Measurements from ENCODE around the gene RBPJL. TPM values are rescaled to one million over a fixed set of nuclear protein-coding genes. Genes with fewer than 3 reads are reported as not detected.

Gene RBPJL
- total and polyA plus RNA-seq, 4 donors, result not detected

DNA sequence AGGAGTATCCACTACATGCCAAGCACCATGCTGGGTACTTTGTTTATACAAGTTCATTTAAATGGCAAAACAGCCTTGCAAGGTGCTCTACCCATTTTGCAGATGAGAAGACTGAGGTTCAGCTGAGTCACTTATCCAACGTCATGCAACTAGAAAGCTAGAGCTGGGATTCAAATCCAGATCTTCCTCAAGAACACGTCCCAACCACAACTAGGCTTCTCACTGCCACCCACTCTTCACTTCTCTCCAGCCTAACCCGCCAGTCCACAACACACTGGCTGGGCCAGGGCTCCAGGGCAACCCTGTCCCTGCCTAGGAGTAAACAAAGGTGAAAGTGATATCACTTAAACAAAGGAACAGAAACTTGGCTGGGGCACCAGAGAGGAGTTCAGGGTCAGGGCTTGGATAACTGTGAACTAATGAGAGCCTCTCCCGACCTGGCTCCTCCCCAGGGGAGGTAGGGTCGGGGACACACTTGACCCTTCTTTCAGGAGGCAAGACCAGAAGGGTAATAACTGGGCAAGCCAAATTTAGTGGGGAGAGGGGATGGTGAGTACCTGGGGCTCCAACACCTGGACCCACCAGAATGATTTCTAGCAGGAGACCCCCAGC, 33.7 kb downstream of the RBPJL start (continued):
- TF ChIP-seq CTCF (IDR thresholded peaks at IDR 0.05; ENCODE audit: low read depth, low read length, missing input control) (no peak), SP1 (IDR thresholded peaks at IDR 0.05) (peak; percentile 92), EGR1 (IDR thresholded peaks at IDR 0.05; ENCODE audit: low read depth in 2 of 2) (peak; percentile 28 to 31)

GRCh38 chr20:45340951-45341350, 34.3 kb downstream of the RBPJL start:
- H3K4me3 ChIP-seq (ENCODE audit: low read depth in 1 of 3, low read length in 3 of 3), result no peak overlapping the region
- no peaks in the 10 kb centered on the region for H3K27me3 ChIP-seq (ENCODE audit: control insufficient read depth in 4 of 4, insufficient read depth in 4 of 4, low read length in 3 of 4)
- peak overlapping the region; percentile 81 to 97 for H3K27ac ChIP-seq (ENCODE audit: low read depth in 1 of 2, low read length in 2 of 2)
- H3K36me3 ChIP-seq (ENCODE audit: control insufficient read depth in 4 of 4, insufficient read depth in 3 of 4, low read depth in 1 of 4, low read length in 3 of 4), result peaks cover 0 to 13% (median under 1%) of the 10 kb centered on the region in 4 donors
- H3K4me1 ChIP-seq (ENCODE audit: control insufficient read depth in 4 of 4, insufficient read depth in 4 of 4, low read length in 3 of 4), result peaks cover 23 to 82% (median 53%) of the 10 kb centered on the region in 4 donors
- TF ChIP-seq HNF4G (IDR thresholded peaks at IDR 0.05) (no peak), HNF4A (conservative IDR thresholded peaks at IDR 0.05) (no peak), FOXA1 (IDR thresholded peaks at IDR 0.05) (no peak), GABPA (IDR thresholded peaks at IDR 0.05 in 1 of 2, conservative IDR thresholded peaks at IDR 0.05 in 1 of 2) (no peak), TAF1 (conservative IDR thresholded peaks at IDR 0.05) (no peak), JUND (IDR thresholded peaks at IDR 0.05) (no peak), CTCF (IDR thresholded peaks at IDR 0.05; ENCODE audit: low read depth, low read length, missing input control) (no peak), RAD21 (IDR thresholded peaks at IDR 0.05) (no peak), YY1 (IDR thresholded peaks at IDR 0.05) (no peak), EGR1 (IDR thresholded peaks at IDR 0.05; ENCODE audit: low read depth in 2 of 2) (no peak), REST (IDR thresholded peaks at IDR 0.05) (no peak), SP1 (IDR thresholded peaks at IDR 0.05) (no peak), NR2F2 (IDR thresholded peaks at IDR 0.05) (no peak), RXRA (IDR thresholded peaks at IDR 0.05) (no peak), FOXA2 (IDR thresholded peaks at IDR 0.05) (no peak)
- TF ChIP-seq, protein P1, sequence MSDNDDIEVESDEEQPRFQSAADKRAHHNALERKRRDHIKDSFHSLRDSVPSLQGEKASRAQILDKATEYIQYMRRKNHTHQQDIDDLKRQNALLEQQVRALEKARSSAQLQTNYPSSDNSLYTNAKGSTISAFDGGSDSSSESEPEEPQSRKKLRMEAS (IDR thresholded peaks at IDR 0.05), result no peak
- TF ChIP-seq, protein P2, sequence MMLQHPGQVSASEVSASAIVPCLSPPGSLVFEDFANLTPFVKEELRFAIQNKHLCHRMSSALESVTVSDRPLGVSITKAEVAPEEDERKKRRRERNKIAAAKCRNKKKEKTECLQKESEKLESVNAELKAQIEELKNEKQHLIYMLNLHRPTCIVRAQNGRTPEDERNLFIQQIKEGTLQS (IDR thresholded peaks at IDR 0.05), result no peak
- TF ChIP-seq, protein P3, sequence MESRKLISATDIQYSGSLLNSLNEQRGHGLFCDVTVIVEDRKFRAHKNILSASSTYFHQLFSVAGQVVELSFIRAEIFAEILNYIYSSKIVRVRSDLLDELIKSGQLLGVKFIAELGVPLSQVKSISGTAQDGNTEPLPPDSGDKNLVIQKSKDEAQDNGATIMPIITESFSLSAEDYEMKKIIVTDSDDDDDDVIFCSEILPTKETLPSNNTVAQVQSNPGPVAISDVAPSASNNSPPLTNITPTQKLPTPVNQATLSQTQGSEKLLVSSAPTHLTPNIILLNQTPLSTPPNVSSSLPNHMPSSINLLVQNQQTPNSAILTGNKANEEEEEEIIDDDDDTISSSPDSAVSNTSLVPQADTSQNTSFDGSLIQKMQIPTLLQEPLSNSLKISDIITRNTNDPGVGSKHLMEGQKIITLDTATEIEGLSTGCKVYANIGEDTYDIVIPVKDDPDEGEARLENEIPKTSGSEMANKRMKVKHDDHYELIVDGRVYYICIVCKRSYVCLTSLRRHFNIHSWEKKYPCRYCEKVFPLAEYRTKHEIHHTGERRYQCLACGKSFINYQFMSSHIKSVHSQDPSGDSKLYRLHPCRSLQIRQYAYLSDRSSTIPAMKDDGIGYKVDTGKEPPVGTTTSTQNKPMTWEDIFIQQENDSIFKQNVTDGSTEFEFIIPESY (IDR thresholded peaks at IDR 0.05), result no peak
- WGBS, result 18% methylated on average over 1 of the region's 1 CpG
- peak overlapping the region in 1 of 2 donors; percentile 44 for H3K9ac ChIP-seq (ENCODE audit: low read depth in 1 of 2, low read length in 2 of 2)
- no peak for DNase-seq (ENCODE audit: low spot score)
- H3K9me3 ChIP-seq (ENCODE audit: control insufficient read depth in 4 of 4, low read length in 3 of 4), result no peaks in the 10 kb centered on the region
